GM10847 (cell line): ENCODE measurements around the gene GRB10.

Experiments used
- POLR2A ChIP-seq: IDR thresholded peaks from 2 replicates; pipeline ENCODE4 v1.6.1; 2011; ENCODE audit not compliant: insufficient read length; ENCODE audit errors: extremely low read depth

Gene GRB10

GRCh38 chr7:50792342-50793119 lies 9.8 kb upstream of the GRB10 start:
- TF ChIP-seq POLR2A, result no peak

GRCh38 chr7:50791938-50792341 lies 9.2 kb upstream of the GRB10 start:
- no peak for TF ChIP-seq POLR2A

GRCh38 chr7:50791363-50791937 lies 8.8 kb upstream of the GRB10 start:
- no peak for TF ChIP-seq POLR2A

GRCh38 chr7:50790381-50790780 lies 7.7 kb upstream of the GRB10 start:
- no peak for TF ChIP-seq POLR2A

- no peak for TF ChIP-seq POLR2A
Observed at GRCh38 chr7:50788382-50788781, 5.7 kb upstream of the GRB10 start.

- no peak for TF ChIP-seq POLR2A
Observed at GRCh38 chr7:50787825-50788224, 5.1 kb upstream of the GRB10 start.

GRCh38 chr7:50785346-50785745 lies 2.6 kb upstream of the GRB10 start:
- TF ChIP-seq POLR2A, result no peak

GRCh38 chr7:50783801-50784507 lies 1.3 kb upstream of the GRB10 start:
- no peak for TF ChIP-seq POLR2A

GRCh38 chr7:50783303-50783702 lies 607 bp upstream of the GRB10 start:
- no peak for TF ChIP-seq POLR2A

- TF ChIP-seq POLR2A, result no peak
Observed at GRCh38 chr7:50781381-50782293, 1.1 kb downstream of the GRB10 start.

- TF ChIP-seq POLR2A, result no peak
Observed at GRCh38 chr7:50780436-50780835, 2.3 kb downstream of the GRB10 start.

- TF ChIP-seq POLR2A, result no peak
Observed at GRCh38 chr7:50779427-50779826, 3.3 kb downstream of the GRB10 start.

- no peak for TF ChIP-seq POLR2A
Observed at GRCh38 chr7:50778189-50778588, 4.5 kb downstream of the GRB10 start.

- TF ChIP-seq POLR2A, result no peak
Observed at GRCh38 chr7:50775836-50776235, 6.9 kb downstream of the GRB10 start.

- TF ChIP-seq POLR2A, result no peak
Observed at GRCh38 chr7:50775231-50775630, 7.5 kb downstream of the GRB10 start.

GRCh38 chr7:50774319-50774718 lies 8.4 kb downstream of the GRB10 start:
- TF ChIP-seq POLR2A, result no peak
